GM18907 (cell line): ENCODE results near the gene SDK1.
"Not testable (repeated sequence)": the region's sequence is repeated elsewhere in the genome, so short reads cannot be mapped to it uniquely, and the experiment has no call there.

Experiments used
- ATAC-seq: cut with Tn5 transposase; IDR thresholded peaks from one replicate; pipeline ENCODE4 v1.9.1; 2021; ENCODE audit warnings: mild to moderate bottlenecking, moderate library complexity; ENCODE audit not compliant: unreplicated experiment

The SDK1 gene

DNA sequence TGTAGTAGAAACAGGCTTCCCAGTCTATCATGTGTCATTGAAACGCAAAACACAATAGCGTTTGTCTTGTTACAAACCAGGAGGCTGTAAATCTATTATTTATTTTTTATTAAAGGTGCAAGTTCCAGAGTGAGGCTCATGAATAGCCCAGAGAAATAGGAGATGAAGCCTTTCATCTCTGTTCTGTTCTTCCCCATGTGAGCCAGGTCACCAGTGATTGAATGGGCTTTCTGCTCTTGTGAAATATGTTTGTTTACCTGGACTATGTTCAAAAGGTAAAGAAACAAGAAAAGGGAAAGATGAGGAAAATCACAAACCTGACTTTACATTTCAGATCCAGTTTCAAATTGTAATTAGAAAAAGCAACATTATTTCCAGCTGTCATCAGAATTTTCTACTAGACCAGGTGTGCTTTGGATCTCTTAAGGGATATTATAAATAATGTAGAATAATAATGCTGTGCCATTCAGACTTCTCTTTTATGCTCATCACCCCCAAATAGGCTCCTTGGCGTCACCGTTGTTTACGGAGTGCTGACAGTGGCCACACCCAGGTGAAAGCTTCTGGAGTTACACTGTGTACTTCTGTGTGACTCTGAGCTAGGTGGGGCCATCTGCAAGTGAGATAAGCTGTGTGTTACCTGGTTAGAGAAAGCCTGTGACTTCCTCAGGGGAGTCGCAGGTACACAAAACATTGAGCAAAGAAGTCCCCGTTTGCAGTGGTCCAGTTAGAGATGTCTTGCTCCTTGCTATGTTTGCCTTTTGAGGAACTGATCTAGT, 274.9 kb downstream of the SDK1 start:
- ATAC-seq, result no peak

DNA sequence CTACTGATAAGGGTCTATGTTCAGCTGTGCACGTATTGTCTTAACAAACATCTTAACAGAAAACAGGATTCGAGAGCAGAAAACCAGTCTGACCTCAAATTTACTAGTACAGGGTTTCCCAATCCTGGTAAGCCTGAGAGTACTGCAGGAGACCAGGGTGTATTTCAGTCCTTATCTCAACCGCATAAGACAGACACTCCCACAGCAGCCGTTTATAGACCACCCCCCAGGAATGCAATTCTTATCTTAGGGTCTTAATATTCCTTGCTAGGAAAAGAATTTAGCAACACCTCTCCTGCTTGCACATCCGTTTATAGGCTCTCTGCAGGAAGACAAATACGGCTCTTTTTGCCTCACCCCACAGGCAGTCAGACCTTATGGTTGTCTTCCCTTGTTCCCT, 277.3 kb downstream of the SDK1 start:
- ATAC-seq, result no peak

DNA sequence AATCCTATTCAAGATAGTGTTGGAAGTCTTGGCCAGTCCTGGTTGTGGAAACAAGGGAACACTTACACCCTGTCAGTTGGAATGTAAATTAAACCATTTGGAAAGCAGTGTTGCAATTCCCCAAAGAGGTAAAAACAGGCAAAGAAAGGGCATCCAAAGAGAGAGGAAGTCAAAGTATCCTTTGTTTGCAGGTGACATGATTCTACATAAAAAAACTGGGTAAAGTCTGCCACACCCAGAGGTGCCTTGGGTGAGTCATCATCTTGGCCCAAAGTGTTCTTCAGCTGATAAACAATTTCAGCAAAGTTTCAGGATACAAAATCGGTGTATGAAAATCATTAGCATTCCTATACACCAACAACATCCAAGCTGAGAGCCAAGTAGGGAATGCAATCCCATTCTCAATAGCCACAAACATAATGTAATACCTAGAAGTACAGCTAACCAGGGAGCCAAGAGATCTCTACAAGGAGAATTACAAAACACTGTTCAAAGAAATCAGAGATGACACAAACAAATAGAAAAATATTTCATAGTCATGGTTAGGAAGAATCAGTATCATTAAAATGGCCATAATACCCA, 278.7 kb downstream of the SDK1 start:
- no peak for ATAC-seq

DNA sequence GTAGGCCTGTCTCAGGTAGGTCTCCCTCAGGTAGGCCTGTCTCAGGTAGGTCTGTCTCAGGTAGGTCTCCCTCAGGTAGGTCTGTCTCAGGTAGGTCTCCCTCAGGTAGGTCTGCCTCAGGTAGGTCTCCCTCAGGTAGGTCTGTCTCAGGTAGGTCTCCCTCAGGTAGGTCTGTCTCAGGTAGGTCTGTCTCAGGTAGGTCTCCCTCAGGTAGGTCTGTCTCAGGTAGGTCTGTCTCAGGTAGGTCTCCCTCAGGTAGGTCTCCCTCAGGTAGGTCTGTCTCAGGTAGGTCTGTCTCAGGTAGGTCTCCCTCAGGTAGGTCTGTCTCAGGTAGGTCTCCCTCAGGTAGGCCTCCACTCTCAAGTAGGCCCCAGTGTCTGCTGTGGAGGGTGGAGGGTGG, 281.1 kb downstream of the SDK1 start:
- not testable (repeated sequence) for ATAC-seq

DNA sequence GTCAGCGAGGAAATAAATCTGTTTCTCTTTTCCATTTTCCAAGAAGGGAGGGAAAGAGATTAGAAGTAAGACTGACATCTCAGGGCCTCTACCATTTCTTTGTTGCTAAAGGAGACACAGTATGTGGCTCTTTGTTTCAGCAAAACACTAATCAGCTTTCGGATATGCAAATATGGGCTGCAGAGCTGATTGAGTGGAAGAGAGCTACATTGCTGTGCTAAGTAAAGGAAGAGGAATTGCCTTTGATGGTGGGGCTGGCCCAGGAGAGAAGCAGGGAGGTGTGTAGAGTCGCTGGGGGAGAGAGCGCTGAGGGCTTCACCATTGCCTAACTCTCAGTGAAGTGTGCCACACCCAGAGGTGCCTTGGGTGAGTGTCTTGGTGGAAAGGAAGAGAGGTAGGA, 284.8 kb downstream of the SDK1 start:
- no peak for ATAC-seq

DNA sequence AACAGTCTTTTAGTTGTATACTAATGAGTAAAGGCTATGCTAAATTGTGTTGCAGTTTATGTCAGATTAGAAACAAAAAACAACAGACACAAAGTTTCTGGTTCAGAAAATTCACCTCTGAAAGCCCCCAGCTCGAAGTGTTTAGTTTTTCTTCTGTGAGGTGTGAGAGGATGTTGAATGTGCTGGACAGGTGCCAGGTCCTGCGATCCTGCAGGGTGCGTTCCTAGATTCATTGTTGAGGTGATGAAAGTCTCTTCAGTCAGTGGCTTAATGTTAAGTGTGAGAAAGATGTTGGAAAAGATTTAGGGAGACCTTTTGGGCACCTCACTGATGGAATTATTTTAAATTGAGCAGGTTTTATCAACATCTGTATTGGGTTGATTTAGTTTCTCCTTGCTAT, 287.3 kb downstream of the SDK1 start:
- no peak for ATAC-seq

DNA sequence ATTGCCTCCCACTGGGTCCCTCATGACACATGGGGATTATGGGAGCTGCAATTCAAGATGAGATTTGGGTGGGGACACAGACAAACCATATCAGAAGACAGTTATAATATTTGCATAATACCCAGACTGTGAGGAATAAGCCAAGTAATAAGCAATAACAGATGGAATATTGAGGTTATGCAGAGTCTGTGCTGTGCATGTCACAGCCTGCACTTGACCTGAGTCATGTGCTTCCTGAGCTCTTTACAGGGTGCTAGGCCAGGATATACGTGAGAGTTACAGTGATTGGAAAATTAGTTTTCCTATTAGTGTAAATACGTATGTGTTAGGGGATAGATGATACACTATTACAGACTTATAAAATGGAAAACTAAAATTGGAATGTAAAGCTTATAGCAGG, 288.7 kb downstream of the SDK1 start:
- no peak for ATAC-seq

DNA sequence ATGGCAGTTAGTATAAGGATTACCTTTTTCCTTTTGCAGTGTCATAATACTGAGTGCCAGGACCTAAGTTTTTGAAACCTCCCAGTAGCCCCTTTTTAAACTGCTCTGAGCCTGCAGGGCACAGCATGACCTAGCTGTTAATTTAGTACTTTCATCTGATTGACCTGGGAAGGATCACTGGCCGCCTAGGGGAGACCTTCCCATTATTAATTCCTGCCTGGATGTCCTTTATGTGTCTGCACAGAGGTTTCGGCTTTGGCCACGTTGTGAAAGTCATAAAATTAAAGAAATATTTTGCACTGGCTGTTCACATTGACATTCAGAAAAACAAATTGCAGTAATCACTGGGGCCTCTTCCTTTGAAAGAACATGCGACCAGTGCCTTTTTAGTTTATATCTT, 290.2 kb downstream of the SDK1 start:
- no peak for ATAC-seq

DNA sequence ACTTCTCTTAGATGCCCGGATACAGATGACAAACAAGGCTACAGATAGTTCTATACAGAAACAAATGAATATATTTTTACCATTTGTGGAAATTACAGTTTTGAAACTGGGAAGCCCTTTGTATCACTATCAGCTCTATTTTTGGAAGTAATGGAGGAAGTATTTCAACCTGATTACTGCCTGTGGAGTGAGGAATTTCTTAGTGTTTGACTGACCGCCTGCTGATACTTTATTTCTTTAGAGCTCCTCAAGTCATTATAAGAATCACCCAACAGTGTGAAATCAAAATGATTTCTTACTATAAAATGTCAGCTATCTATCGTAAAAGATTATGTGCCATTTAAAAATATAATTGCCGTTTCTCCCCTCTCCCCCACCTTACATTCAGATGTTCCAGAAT, 290.9 kb downstream of the SDK1 start:
- ATAC-seq, result no peak

DNA sequence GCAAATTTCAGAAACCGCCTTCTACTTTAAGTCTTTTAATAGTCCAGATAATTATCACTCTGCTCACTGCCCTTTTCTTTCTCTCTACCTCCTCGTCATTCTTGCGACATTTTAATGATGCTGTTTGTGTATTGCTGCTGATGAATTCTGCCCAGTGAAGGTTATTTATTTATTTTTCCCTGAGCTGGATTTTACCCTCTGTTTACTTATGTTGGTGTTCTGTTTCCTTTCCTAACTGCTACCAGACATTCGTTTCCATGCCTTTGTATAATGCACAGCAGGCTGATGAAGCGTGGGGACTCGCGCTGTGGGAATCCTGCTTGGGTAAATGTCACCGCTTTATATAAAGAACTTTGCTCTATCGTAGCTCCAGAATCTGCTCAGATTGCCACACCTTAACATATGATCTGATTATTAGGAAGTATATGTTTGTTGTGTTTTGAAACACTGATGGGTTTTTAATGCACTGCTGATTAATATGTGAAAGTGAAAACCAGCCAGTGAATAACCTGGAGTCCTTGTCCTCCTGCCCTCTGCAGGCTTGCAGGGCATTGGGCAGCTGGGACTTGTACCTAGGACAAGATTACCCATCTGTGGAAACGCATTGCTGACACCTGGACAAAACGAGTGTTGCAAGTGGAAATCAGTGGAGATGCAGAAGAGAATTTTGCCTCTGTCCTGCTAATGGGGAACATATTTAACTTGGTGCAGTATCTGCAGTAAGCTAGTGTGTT, 291.5 kb downstream of the SDK1 start:
- ATAC-seq, result no peak

DNA sequence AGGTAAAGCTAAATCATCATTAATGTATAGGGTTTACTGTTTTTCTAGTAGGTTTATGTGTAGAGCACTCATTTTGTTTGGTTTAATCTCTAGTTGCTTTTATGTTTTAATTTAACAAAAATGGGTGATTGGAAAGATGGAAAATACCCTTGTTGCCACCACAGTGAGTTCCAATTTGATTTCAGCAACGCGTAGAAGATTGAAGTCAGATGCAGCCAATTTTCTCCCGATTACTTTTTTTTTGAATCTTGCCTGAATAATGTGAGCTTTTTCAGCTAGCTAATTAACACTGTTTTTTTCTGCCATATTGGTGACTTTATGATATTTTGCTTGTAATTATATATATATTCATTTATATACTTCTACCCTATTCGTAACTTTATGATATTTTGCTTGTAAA, 293.8 kb downstream of the SDK1 start:
- ATAC-seq, result no peak

DNA sequence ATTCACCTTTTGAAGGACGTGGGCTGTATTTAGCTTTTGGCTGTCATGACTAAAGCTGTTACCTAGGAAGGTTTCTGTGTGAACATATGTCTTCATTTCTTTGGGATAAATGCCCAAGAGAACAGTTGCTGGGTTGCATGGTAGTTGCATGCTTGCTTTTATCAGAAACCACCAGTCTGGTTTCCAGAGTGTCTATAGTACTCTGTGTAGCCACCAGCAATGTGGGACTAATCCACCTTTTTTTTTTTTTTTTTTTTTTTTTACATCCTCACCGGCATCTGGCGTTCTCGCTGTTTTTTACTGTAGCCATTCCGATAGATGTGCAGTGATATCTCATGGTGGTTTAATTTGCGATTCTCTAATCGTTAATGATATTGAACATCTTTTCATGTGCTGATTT, 297.8 kb downstream of the SDK1 start:
- no peak for ATAC-seq

DNA sequence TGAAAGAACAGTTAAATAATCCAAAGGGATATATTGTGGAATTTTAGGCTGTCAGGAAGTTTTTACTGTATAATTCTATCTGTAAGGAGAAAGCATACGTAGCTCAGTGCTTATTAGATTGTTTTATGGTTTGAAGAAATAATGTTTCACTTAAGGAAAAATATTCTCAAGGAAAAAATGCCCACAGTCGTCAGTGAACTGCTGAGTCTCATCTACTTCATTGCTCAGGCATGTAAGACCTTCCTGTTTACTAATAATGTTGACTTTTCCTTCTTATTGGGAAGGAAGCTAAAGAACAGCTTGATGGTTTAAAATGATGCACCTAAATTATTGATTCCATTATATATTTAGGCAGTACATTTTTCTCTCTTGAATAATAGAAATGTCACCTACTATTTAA, 304.2 kb downstream of the SDK1 start:
- no peak for ATAC-seq

DNA sequence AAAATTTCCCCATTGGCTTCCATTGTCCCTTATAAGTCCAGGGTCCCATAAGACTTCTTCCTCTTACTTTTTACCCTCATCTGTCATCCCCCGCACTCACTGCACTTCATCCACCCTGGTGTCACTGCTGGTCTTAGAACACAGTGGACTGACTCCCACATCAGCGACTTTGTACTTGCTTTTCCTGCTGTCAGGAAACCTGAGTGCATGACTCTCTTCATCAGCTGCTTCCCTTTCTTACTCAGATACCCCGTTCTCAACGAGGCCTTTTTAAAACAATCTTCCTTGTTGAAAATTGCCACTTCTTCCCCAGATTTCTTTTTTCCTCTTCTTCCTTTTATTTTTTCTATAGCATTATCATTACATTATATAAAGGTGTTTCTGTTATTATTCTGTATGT, 305.4 kb downstream of the SDK1 start:
- ATAC-seq, result no peak

DNA sequence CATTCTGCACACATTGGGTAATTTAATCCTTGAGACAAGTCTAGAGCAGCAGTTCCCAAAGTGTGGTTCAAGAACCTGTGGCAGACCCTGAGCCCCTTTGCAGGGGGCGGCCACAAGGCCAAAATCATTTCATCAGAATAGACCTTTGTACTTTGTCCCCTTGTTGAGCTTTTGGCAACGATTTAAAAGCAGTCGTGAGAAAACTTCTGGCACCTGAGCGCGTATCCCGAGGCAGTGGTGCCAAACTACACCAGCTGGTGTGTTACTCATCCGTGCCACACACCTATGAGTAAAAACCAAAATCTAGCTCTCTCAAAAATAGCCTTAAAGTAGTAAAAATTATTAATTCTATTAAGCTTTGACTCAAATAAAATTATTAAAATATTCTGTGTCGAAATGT, 306.8 kb downstream of the SDK1 start:
- ATAC-seq, result no peak

DNA sequence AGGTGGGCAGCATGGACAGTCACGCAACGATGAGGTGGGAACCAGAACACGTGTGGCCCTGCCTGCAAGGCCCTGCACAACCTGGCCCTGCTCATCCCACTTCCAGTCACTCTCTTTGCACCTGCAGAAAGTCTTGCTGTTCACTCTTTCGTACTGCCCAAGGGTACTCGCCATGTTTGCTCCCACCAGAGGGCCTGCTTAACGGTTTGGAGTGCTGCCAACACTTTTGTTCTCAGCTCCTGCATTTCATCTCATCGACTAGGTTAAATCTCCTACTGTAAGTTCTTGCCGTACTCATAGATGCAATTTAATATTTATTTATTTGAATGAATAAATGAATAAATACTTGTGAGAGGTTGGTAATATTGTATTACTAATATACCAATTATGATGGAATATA, 315.3 kb downstream of the SDK1 start:
- no peak for ATAC-seq

DNA sequence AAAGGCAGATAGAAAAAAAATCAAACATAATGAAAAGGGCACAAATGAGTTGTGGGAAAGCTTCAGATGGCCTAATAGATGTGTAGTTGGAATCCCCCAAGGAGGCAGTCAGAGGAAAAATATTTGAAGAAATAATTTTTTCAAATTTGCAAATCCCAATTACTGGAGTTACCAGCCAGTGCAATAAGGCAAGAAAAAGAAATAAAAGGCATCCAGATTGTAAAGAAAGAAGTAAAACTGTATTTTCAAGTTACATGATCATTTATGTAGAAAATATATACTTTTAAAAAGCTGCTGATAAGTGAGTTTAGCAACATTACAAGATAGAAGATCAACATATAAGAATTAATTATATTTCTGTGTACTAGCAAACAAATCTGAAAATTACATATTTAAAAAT, 329.0 kb downstream of the SDK1 start:
- ATAC-seq, result no peak

DNA sequence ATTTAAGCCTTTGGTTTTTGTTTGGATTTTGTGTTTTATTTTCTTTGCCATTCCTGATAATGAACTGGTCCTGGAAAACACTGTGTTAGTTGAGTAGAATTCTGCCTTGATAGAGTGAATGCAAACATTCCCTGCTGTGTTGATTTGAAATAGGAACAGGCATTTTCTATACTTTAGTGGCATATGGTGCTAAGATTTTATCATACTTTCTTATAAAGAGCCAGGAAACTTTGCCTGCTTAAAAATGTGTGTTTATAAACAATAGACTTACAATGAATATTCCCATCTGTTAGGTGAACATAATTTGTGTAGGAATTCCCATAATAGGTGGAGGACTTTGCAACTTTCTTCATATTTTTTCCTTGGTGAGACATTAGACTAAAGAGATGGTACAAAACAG, 333.3 kb downstream of the SDK1 start:
- no peak for ATAC-seq

DNA sequence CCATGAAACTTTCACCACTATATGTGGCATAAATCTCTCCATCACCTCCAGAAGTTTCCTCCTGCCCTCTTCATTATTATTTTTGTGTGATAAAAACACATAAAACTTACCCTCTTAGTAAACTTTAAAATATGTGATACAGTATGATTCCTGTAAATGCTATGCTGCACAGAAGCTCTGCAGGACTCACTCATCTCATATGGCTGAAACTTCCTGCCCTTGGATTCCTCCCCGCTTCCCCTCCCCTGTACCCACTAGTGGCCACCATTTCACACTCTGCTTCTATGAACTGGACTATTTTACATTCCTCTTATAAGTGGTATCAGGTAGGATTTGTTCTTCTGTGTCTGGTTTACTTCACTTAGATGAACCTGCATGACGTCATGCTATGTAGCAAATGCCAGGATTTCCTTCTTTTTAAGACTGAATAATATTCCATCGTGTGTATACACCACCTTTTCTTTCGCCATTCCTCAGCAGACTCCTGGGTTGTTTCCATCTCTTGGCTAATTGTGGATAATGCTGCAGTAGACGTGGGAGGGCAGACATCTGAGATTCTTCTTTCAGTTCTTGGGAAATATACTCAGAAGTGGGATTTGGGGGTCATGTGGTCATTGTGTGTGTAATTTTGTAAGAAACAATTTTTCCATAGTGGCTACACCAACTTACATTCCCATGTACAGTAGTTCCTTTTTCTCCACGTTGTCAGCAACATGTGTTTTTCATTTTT, 335.2 kb downstream of the SDK1 start:
- ATAC-seq, result no peak

DNA sequence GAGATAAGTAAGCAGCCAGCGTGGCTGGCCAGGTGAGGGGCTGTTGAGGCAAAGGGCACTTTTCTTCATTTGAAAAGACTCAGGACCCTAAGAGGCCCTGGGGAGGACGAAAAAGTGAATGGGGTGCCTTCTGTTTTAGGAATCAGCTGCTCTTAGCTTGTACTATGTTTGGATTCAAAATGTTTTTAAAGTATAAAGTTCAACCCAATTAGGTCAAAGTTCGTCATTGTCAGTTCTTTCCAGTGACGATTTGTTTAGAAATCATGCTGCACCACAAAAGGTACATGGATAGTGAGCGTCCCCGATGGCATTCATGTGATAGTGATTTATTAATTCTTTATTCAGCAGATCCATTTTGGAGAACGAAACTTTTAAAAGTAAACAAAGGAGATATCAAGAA, 338.2 kb downstream of the SDK1 start:
- ATAC-seq, result no peak

DNA sequence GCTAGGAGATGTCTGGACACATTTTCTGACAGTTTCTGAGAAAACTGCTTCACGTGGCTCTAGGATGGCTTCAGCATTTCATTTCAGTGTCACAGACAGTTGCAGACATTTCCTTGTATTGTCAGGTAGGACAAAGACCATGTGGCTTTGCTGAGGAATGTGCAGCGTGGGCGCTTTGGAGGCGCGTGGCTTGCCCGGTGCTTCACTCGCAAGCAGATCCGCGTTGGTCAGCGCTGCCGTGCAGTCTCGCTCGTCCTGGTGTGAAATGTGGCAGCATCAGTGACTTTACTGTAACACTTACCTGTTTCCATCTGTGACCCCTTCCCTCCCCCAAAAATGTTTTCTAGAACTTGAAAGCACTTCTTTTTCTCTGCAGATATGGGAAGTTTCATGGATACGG, 340.5 kb downstream of the SDK1 start:
- ATAC-seq, result no peak

DNA sequence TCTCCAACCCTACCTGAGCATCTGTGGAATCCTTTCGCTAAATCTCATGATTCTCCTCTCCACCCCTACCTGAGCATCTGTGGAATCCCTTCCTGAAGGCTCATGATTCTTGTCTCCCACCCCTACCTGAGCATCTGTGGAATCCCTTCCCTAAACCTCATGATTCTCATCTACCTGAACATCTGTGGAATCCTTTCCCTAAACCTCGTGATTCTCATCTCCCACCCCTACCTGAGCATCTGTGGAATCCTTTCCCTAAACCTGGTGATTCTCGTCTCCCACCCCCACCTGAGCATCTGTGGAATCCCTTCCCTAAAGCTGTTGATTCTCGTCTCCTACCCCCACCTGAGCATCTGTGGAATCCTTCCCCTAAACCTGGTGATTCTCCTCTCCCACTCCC, 342.0 kb downstream of the SDK1 start:
- ATAC-seq, result no peak
